ENCODE data around the gene SLC2A10.

SLC2A10 gene

DNA sequence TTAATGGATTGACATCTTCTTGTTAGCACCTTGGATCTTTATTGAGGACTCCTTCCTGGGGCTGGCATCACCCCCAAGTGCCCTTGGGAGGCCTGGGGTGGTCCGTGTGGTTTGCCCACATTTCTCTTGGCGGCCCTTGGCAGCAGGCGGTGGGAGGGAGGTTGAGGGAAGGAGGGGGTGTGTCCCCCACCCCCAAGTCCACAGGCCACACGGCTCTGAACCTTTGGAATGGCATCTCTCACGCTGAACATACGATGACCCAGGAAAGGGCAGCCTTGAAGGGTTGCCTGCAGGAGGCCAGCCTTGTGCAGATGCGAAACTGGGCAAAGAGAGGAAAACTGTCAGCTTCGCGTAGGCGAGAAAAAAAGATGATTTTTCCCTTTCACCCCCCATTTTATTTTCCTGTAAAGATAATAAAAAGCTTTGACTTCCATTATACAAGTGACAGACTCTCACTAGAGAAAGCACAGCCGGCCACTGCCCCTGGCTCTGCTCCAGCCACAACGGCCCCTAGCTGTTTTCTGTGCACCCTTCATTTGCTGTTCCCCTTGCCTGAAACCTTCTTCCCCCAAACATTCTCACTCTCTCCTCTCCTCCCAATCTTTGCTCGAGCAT is 56.2 kb downstream of the SLC2A10 start:
- Histone ChIP-seq H3K36me3 (replicated peaks) (no peaks in the 10 kb centered on the region), H3K4me3 (ENCODE audit: low read depth, low read length) (no peak overlapping the region)
- in situ Hi-C loops (cut with HindIII; ENCODE audit: low pct_ligation_motif_present, low sequenced_read_pairs): no loop called here

DNA sequence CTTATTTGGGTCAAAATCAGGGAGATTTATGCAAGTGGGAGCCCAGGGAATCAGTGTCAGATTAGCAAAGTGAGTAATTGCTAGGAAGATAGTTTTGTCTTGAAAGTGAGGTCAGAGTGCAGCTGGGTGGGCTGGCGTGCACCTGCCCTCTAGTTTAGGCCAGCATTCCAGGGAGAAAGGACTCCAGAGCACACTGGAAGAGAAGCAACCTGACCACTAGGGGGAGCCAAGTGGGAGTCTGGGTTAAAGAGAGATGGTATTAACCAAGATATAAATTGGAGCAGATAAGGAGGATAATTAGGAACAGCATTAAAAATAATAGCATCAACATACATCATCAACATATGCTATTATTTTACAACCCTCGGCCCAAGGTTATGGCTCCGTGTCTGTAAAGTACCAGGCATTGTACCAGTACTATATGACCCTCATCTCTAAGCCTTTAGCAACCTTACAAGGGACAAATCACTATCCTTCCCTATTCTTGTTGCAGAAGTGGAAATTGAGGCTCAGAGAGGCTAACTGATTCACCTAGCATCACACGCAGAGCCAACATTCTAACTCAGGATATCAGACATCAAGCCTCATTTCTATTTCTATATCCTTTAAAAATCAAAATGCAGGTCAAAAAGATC is 57.8 kb downstream of the SLC2A10 start:
- no peak for DNase-seq
- TF ChIP-seq, protein P1, sequence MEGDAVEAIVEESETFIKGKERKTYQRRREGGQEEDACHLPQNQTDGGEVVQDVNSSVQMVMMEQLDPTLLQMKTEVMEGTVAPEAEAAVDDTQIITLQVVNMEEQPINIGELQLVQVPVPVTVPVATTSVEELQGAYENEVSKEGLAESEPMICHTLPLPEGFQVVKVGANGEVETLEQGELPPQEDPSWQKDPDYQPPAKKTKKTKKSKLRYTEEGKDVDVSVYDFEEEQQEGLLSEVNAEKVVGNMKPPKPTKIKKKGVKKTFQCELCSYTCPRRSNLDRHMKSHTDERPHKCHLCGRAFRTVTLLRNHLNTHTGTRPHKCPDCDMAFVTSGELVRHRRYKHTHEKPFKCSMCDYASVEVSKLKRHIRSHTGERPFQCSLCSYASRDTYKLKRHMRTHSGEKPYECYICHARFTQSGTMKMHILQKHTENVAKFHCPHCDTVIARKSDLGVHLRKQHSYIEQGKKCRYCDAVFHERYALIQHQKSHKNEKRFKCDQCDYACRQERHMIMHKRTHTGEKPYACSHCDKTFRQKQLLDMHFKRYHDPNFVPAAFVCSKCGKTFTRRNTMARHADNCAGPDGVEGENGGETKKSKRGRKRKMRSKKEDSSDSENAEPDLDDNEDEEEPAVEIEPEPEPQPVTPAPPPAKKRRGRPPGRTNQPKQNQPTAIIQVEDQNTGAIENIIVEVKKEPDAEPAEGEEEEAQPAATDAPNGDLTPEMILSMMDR (IDR thresholded peaks at IDR 0.05; ENCODE audit: low read depth, low read length, missing control alignments): peak; percentile 85
- Histone ChIP-seq H3K36me3 (replicated peaks) (no peaks in the 10 kb centered on the region), H3K27ac (no peak overlapping the region), H3K4me3 (ENCODE audit: low read depth, low read length) (no peak overlapping the region), H3K27me3 (replicated peaks) (peaks cover 3% of the 10 kb centered on the region)
- in situ Hi-C loops (cut with HindIII; ENCODE audit: low pct_ligation_motif_present, low sequenced_read_pairs): no loop called here

More for the DNA sequence above, 56.2 kb downstream of the SLC2A10 start:
- DNase-seq: no peak
- Histone ChIP-seq H3K27me3 (replicated peaks) (peaks cover 3% of the 10 kb centered on the region), H3K27ac (no peak overlapping the region)
- TF ChIP-seq, protein P1 (IDR thresholded peaks at IDR 0.05; ENCODE audit: low read depth, low read length, missing control alignments): no peak

DNA sequence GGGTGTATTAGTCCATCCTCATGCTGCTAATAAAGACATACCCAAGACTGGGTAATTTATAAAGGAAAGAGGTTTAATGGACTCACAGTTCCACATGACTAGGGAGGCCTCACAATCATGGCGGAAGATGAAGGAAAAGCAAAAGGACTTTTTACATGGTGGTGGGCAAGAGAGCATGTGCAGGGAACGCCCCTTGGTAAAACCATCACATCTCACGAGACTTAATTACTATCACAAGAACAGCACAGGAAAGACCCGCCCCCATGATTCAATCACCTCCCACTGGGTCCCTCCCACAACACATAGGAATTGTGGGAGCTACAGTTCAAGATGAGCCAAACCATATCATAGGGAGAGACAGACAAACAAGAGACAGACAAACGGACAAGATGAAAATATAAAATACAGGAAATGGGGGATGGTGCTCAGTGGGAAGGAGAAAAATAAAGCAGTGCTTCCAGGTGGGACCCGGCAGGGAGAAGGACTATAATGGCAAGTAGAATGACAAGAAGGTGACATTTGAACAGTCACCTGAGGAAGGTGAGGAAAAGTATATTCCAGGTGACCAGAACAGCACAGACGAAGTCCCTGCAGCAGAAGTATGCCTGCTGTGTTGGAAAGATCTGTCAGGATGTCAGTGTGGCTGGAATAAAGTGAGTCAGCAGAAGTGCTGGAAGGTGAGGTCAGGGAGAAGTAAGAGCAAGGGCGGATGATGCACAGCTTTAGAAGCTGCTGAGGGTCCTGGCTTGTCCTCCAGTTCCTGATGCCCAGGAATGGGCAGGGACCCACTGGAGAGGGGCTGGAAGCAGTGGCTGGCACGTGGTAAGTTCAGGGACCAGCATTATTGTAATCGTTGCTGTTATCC is 61.1 kb downstream of the SLC2A10 start:
- TF ChIP-seq, protein P1 (IDR thresholded peaks at IDR 0.05; ENCODE audit: low read depth, low read length, missing control alignments): no peak
- Histone ChIP-seq H3K27ac (no peak overlapping the region), H3K36me3 (replicated peaks) (no peaks in the 10 kb centered on the region), H3K4me3 (ENCODE audit: low read depth, low read length) (no peak overlapping the region), H3K27me3 (replicated peaks) (peaks cover 5% of the 10 kb centered on the region)
- in situ Hi-C loops (cut with HindIII; ENCODE audit: low pct_ligation_motif_present, low sequenced_read_pairs): no loop called here
- DNase-seq: no peak

DNA sequence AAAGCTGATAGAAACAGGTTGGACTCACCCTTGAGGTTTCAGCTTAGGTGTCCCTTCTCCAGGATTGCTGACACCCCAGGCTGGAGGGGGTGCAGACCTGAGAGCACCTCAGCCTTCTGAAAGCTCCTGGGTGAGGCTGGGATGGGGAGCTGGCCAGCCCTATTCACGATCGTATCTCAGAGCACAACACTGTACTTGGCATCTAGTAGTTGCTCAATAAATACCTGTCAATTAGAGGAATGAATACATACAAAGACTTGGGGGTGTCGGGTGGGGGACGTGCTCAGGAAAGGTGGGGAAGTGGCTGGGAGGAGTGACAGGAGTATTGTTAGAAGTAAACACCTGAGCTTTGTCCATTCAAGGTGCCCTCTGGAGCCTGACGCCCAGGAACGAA is 61.7 kb downstream of the SLC2A10 start:
- Histone ChIP-seq H3K4me3 (ENCODE audit: low read depth, low read length) (no peak overlapping the region), H3K27me3 (replicated peaks) (peaks cover 4% of the 10 kb centered on the region)
- in situ Hi-C loops (cut with HindIII; ENCODE audit: low pct_ligation_motif_present, low sequenced_read_pairs): no loop called here

DNA sequence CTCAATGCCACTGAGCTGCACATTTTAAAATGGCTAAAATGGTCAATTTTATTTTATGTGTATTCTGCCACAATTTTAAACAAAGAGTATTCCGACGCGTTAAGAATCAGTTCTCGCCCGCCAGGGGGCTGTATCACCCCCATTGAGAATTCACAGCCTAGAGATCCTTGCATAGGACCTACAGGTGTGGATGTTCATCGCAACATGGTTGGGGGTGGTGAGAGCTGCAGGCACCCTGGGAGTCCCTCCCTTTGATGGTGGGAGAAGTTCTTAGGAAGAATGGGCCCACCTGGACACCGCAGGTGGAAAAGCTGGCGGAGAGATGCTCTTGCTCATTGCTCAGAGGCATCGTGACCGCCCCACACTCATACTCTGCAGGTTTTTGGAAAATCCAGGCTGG is 63.5 kb downstream of the SLC2A10 start:
- in situ Hi-C loops (cut with HindIII; ENCODE audit: low pct_ligation_motif_present, low sequenced_read_pairs): no loop called here

More for the DNA sequence above, 61.7 kb downstream of the SLC2A10 start:
- DNase-seq: no peak
- H3K36me3 ChIP-seq (replicated peaks): no peaks in the 10 kb centered on the region
- H3K27ac ChIP-seq: no peak overlapping the region
- TF ChIP-seq, protein P1 (IDR thresholded peaks at IDR 0.05; ENCODE audit: low read depth, low read length, missing control alignments): no peak

More for the DNA sequence above, 63.5 kb downstream of the SLC2A10 start:
- Histone ChIP-seq H3K27me3 (replicated peaks) (peaks cover 4% of the 10 kb centered on the region), H3K36me3 (replicated peaks) (no peaks in the 10 kb centered on the region), H3K4me3 (ENCODE audit: low read depth, low read length) (no peak overlapping the region), H3K27ac (no peak overlapping the region)
- TF ChIP-seq, protein P1 (IDR thresholded peaks at IDR 0.05; ENCODE audit: low read depth, low read length, missing control alignments): peak; percentile 33
- DNase-seq: no peak
